SK-N-MC (cell line): ENCODE data around the gene NACC2.

Experiments
- EZH2 ChIP-seq: fragments of 200-600 bp; sonication (generic); IDR thresholded peaks from one replicate; pipeline ENCODE4 v1.6.1; 2017; ENCODE audit warnings: antibody characterized with exemption
- POLR2AphosphoS5 ChIP-seq: IDR thresholded peaks from 2 replicates; pipeline ENCODE4 v1.6.1; 2012; ENCODE audit warnings: mild to moderate bottlenecking, low read depth, low read length, borderline replicate concordance

- TF ChIP-seq POLR2AphosphoS5 (no peak; the same call in 1 of the 2 replicates), EZH2 (no peak)
These were observed 22.8 kb upstream of the NACC2 start for GRCh38 chr9:136117916-136118319.
